Measurements from ENCODE around the gene MRPS34.

MRPS34 gene

GRCh38 chr16:1777375-1778199 is 4.7 kb upstream of the MRPS34 start:
- Histone ChIP-seq H3K27me3 (ENCODE audit: insufficient read depth, low read length, poor library complexity) (no peaks in the 10 kb centered on the region), H2BK5ac (ENCODE audit: low read length) (no peak overlapping the region), H3K27ac (ENCODE audit: low read depth, low read length) (no peak overlapping the region), H3K9ac (ENCODE audit: low read length) (no peak overlapping the region), H2BK120ac (ENCODE audit: low read depth, low read length) (no peak overlapping the region), H2AK5ac (ENCODE audit: low read length) (no peak overlapping the region), H4K5ac (ENCODE audit: low read length) (no peak overlapping the region), H4K8ac (ENCODE audit: low read depth, low read length) (no peak overlapping the region), H3K79me1 (ENCODE audit: low read length) (peaks cover 6% of the 10 kb centered on the region), H3K56ac (ENCODE audit: low read length) (no peak overlapping the region), H3K79me2 (ENCODE audit: control insufficient read depth, insufficient read depth, low read length) (peaks cover 3% of the 10 kb centered on the region), H3K18ac (ENCODE audit: low read length) (no peak overlapping the region), H3K4me2 (ENCODE audit: low read length) (no peak overlapping the region), H3K36me3 (ENCODE audit: control insufficient read depth, insufficient read depth, low read length) (no peaks in the 10 kb centered on the region), H3K4ac (ENCODE audit: low read depth, low read length) (no peak overlapping the region), H3K4me3 (ENCODE audit: low read length) (no peak overlapping the region), H2BK15ac (replicated peaks; ENCODE audit: low read depth) (no peak overlapping the region), H3K23ac (ENCODE audit: low read length) (no peak overlapping the region), H3K4me1 (ENCODE audit: control insufficient read depth, low read depth, low read length) (no peaks in the 10 kb centered on the region)
- WGBS (ENCODE audit: extremely low coverage, insufficient coverage, low lambda C conversion rate) = no CpG with 5 or more reads among the region's 36 CpGs
- no peak for DNase-seq

- no peak for DNase-seq
- Histone ChIP-seq H3K27ac (ENCODE audit: low read depth, low read length) (no peak overlapping the region), H3K4me1 (ENCODE audit: control insufficient read depth, low read depth, low read length) (no peaks in the 10 kb centered on the region), H4K8ac (ENCODE audit: low read depth, low read length) (no peak overlapping the region), H3K18ac (ENCODE audit: low read length) (no peak overlapping the region), H3K23ac (ENCODE audit: low read length) (no peak overlapping the region), H3K4me3 (ENCODE audit: low read length) (no peak overlapping the region), H3K9ac (ENCODE audit: low read length) (no peak overlapping the region), H2BK15ac (replicated peaks; ENCODE audit: low read depth) (no peak overlapping the region), H3K36me3 (ENCODE audit: control insufficient read depth, insufficient read depth, low read length) (no peaks in the 10 kb centered on the region), H4K5ac (ENCODE audit: low read length) (no peak overlapping the region), H2AK5ac (ENCODE audit: low read length) (no peak overlapping the region), H3K79me1 (ENCODE audit: low read length) (peaks cover 6% of the 10 kb centered on the region), H3K4me2 (ENCODE audit: low read length) (no peak overlapping the region), H2BK5ac (ENCODE audit: low read length) (no peak overlapping the region), H2BK120ac (ENCODE audit: low read depth, low read length) (no peak overlapping the region), H3K27me3 (ENCODE audit: insufficient read depth, low read length, poor library complexity) (no peaks in the 10 kb centered on the region), H3K79me2 (ENCODE audit: control insufficient read depth, insufficient read depth, low read length) (peaks cover 8% of the 10 kb centered on the region), H3K56ac (ENCODE audit: low read length) (no peak overlapping the region), H3K4ac (ENCODE audit: low read depth, low read length) (no peak overlapping the region)
- no CpG with 5 or more reads among the region's 22 CpGs for WGBS (ENCODE audit: extremely low coverage, insufficient coverage, low lambda C conversion rate)
These were observed 4.0 kb upstream of the MRPS34 start for GRCh38 chr16:1776991-1777374.

- Histone ChIP-seq H3K4ac (ENCODE audit: low read depth, low read length) (no peak overlapping the region), H3K9ac (ENCODE audit: low read length) (no peak overlapping the region), H3K36me3 (ENCODE audit: control insufficient read depth, insufficient read depth, low read length) (no peaks in the 10 kb centered on the region), H3K27me3 (ENCODE audit: insufficient read depth, low read length, poor library complexity) (no peaks in the 10 kb centered on the region), H3K56ac (ENCODE audit: low read length) (no peak overlapping the region), H3K27ac (ENCODE audit: low read depth, low read length) (no peak overlapping the region), H3K79me2 (ENCODE audit: control insufficient read depth, insufficient read depth, low read length) (peaks cover 11% of the 10 kb centered on the region), H3K4me1 (ENCODE audit: control insufficient read depth, low read depth, low read length) (no peaks in the 10 kb centered on the region), H3K79me1 (ENCODE audit: low read length) (peaks cover 8% of the 10 kb centered on the region), H4K5ac (ENCODE audit: low read length) (no peak overlapping the region), H3K23ac (ENCODE audit: low read length) (no peak overlapping the region), H2BK120ac (ENCODE audit: low read depth, low read length) (no peak overlapping the region), H2BK5ac (ENCODE audit: low read length) (no peak overlapping the region), H3K4me3 (ENCODE audit: low read length) (no peak overlapping the region), H2BK15ac (replicated peaks; ENCODE audit: low read depth) (no peak overlapping the region), H2AK5ac (ENCODE audit: low read length) (no peak overlapping the region), H3K4me2 (ENCODE audit: low read length) (no peak overlapping the region), H3K18ac (ENCODE audit: low read length) (no peak overlapping the region), H4K8ac (ENCODE audit: low read depth, low read length) (no peak overlapping the region)
- no peak for DNase-seq
- WGBS (ENCODE audit: extremely low coverage, insufficient coverage, low lambda C conversion rate) = no CpG with 5 or more reads among the region's 13 CpGs
These were observed 3.7 kb upstream of the MRPS34 start for GRCh38 chr16:1776672-1776955.

GRCh38 chr16:1775846-1776671 is 3.1 kb upstream of the MRPS34 start:
- Histone ChIP-seq H3K23ac (ENCODE audit: low read length) (no peak overlapping the region), H3K36me3 (ENCODE audit: control insufficient read depth, insufficient read depth, low read length) (no peaks in the 10 kb centered on the region), H3K27me3 (ENCODE audit: insufficient read depth, low read length, poor library complexity) (no peaks in the 10 kb centered on the region), H3K9ac (ENCODE audit: low read length) (no peak overlapping the region), H3K18ac (ENCODE audit: low read length) (no peak overlapping the region), H2AK5ac (ENCODE audit: low read length) (no peak overlapping the region), H3K56ac (ENCODE audit: low read length) (no peak overlapping the region), H3K27ac (ENCODE audit: low read depth, low read length) (no peak overlapping the region), H2BK15ac (replicated peaks; ENCODE audit: low read depth) (no peak overlapping the region), H2BK5ac (ENCODE audit: low read length) (no peak overlapping the region), H2BK120ac (ENCODE audit: low read depth, low read length) (no peak overlapping the region), H4K5ac (ENCODE audit: low read length) (no peak overlapping the region), H3K4me3 (ENCODE audit: low read length) (no peak overlapping the region), H3K79me1 (ENCODE audit: low read length) (peaks cover 8% of the 10 kb centered on the region), H4K8ac (ENCODE audit: low read depth, low read length) (no peak overlapping the region), H3K4ac (ENCODE audit: low read depth, low read length) (no peak overlapping the region), H3K79me2 (ENCODE audit: control insufficient read depth, insufficient read depth, low read length) (peaks cover 11% of the 10 kb centered on the region), H3K4me1 (ENCODE audit: control insufficient read depth, low read depth, low read length) (no peaks in the 10 kb centered on the region), H3K4me2 (ENCODE audit: low read length) (no peak overlapping the region)
- DNase-seq = no peak
- WGBS (ENCODE audit: extremely low coverage, insufficient coverage, low lambda C conversion rate) = no CpG with 5 or more reads among the region's 28 CpGs

GRCh38 chr16:1775006-1775845 is 2.3 kb upstream of the MRPS34 start:
- Histone ChIP-seq H3K23ac (ENCODE audit: low read length) (no peak overlapping the region), H3K4me3 (ENCODE audit: low read length) (no peak overlapping the region), H2AK5ac (ENCODE audit: low read length) (no peak overlapping the region), H3K56ac (ENCODE audit: low read length) (no peak overlapping the region), H3K36me3 (ENCODE audit: control insufficient read depth, insufficient read depth, low read length) (no peaks in the 10 kb centered on the region), H2BK15ac (replicated peaks; ENCODE audit: low read depth) (no peak overlapping the region), H3K27ac (ENCODE audit: low read depth, low read length) (no peak overlapping the region), H2BK120ac (ENCODE audit: low read depth, low read length) (no peak overlapping the region), H3K79me1 (ENCODE audit: low read length) (peaks cover 8% of the 10 kb centered on the region), H3K18ac (ENCODE audit: low read length) (no peak overlapping the region), H3K4ac (ENCODE audit: low read depth, low read length) (no peak overlapping the region), H2BK5ac (ENCODE audit: low read length) (no peak overlapping the region), H3K4me1 (ENCODE audit: control insufficient read depth, low read depth, low read length) (no peaks in the 10 kb centered on the region), H4K8ac (ENCODE audit: low read depth, low read length) (no peak overlapping the region), H3K9ac (ENCODE audit: low read length) (no peak overlapping the region), H4K5ac (ENCODE audit: low read length) (no peak overlapping the region), H3K79me2 (ENCODE audit: control insufficient read depth, insufficient read depth, low read length) (peaks cover 11% of the 10 kb centered on the region), H3K4me2 (ENCODE audit: low read length) (no peak overlapping the region), H3K27me3 (ENCODE audit: insufficient read depth, low read length, poor library complexity) (no peaks in the 10 kb centered on the region)
- no peak for DNase-seq
- no CpG with 5 or more reads among the region's 30 CpGs for WGBS (ENCODE audit: extremely low coverage, insufficient coverage, low lambda C conversion rate)
